ENCODE measurements around the gene TRAPPC8.
"Not testable (repeated sequence)": the region's sequence is repeated elsewhere in the genome, so short reads cannot be mapped to it uniquely, and the experiment has no call there.

Gene TRAPPC8

GRCh38 chr18:31831903-31832302 is 111.0 kb downstream of the TRAPPC8 start:
- no peak overlapping the region for H3K4me2 ChIP-seq (ENCODE audit: low read length)
- H3K36me3 ChIP-seq (ENCODE audit: insufficient read depth, low read length) = peaks cover 52% of the 10 kb centered on the region
- no peaks in the 10 kb centered on the region for H3K9me3 ChIP-seq (ENCODE audit: low read length)
- H3K79me2 ChIP-seq (ENCODE audit: insufficient read depth, low read length) = no peaks in the 10 kb centered on the region
- H4K20me1 ChIP-seq (ENCODE audit: insufficient read depth, low read length) = no peaks in the 10 kb centered on the region
- no peaks in the 10 kb centered on the region for H3K4me1 ChIP-seq (ENCODE audit: insufficient read depth, low read length, severe bottlenecking)
- H3K9me2 ChIP-seq (ENCODE audit: low read depth, low read length) = no peaks in the 10 kb centered on the region
- no peaks in the 10 kb centered on the region for H3F3A ChIP-seq (ENCODE audit: insufficient read depth, low read length)
- no peaks in the 10 kb centered on the region for H3K27me3 ChIP-seq (ENCODE audit: insufficient read depth, low read length)
- no peak overlapping the region for H2AFZ ChIP-seq (ENCODE audit: low read length)
- H3K9ac ChIP-seq (ENCODE audit: low read length) = no peak overlapping the region
- no peak for TF ChIP-seq EZH2 (IDR thresholded peaks at IDR 0.05; ENCODE audit: borderline replicate concordance, low read length)
- H3K27ac ChIP-seq (ENCODE audit: low read depth, low read length, poor library complexity, severe bottlenecking) = no peak overlapping the region
- no peak overlapping the region for H3K4me3 ChIP-seq (ENCODE audit: low read depth, low read length, poor library complexity, severe bottlenecking)

- no peak overlapping the region for H3K4me3 ChIP-seq (ENCODE audit: low read depth, low read length, poor library complexity, severe bottlenecking)
- H3K27me3 ChIP-seq (ENCODE audit: insufficient read depth, low read length) = no peaks in the 10 kb centered on the region
- H3K79me2 ChIP-seq (ENCODE audit: insufficient read depth, low read length) = no peaks in the 10 kb centered on the region
- H3K36me3 ChIP-seq (ENCODE audit: insufficient read depth, low read length) = peaks cover 40% of the 10 kb centered on the region
- no peak overlapping the region for H3K4me2 ChIP-seq (ENCODE audit: low read length)
- H3K9me3 ChIP-seq (ENCODE audit: low read length) = no peaks in the 10 kb centered on the region
- H3K9me2 ChIP-seq (ENCODE audit: low read depth, low read length) = no peaks in the 10 kb centered on the region
- no peak overlapping the region for H3K27ac ChIP-seq (ENCODE audit: low read depth, low read length, poor library complexity, severe bottlenecking)
- no peaks in the 10 kb centered on the region for H4K20me1 ChIP-seq (ENCODE audit: insufficient read depth, low read length)
- no peaks in the 10 kb centered on the region for H3K4me1 ChIP-seq (ENCODE audit: insufficient read depth, low read length, severe bottlenecking)
- no peak overlapping the region for H2AFZ ChIP-seq (ENCODE audit: low read length)
- no peaks in the 10 kb centered on the region for H3F3A ChIP-seq (ENCODE audit: insufficient read depth, low read length)
- H3K9ac ChIP-seq (ENCODE audit: low read length) = no peak overlapping the region
- TF ChIP-seq EZH2 (IDR thresholded peaks at IDR 0.05; ENCODE audit: borderline replicate concordance, low read length) (no peak), CTCF (IDR thresholded peaks at IDR 0.05; ENCODE audit: low read length) (no peak)
Measured at GRCh38 chr18:31830686-31831085, 112.2 kb downstream of the TRAPPC8 start.

GRCh38 chr18:31828613-31829012 is 114.3 kb downstream of the TRAPPC8 start:
- Histone ChIP-seq H3K9me3 (ENCODE audit: low read length) (no peaks in the 10 kb centered on the region), H3K4me2 (ENCODE audit: low read length) (no peak overlapping the region), H3K9me2 (ENCODE audit: low read depth, low read length) (no peaks in the 10 kb centered on the region), H3K4me1 (ENCODE audit: insufficient read depth, low read length, severe bottlenecking) (no peaks in the 10 kb centered on the region), H3K9ac (ENCODE audit: low read length) (no peak overlapping the region), H3K4me3 (ENCODE audit: low read depth, low read length, poor library complexity, severe bottlenecking) (no peak overlapping the region), H2AFZ (ENCODE audit: low read length) (no peak overlapping the region), H3K27me3 (ENCODE audit: insufficient read depth, low read length) (no peaks in the 10 kb centered on the region), H4K20me1 (ENCODE audit: insufficient read depth, low read length) (no peaks in the 10 kb centered on the region), H3K79me2 (ENCODE audit: insufficient read depth, low read length) (no peaks in the 10 kb centered on the region), H3F3A (ENCODE audit: insufficient read depth, low read length) (no peaks in the 10 kb centered on the region), H3K36me3 (ENCODE audit: insufficient read depth, low read length) (peaks cover 26% of the 10 kb centered on the region), H3K27ac (ENCODE audit: low read depth, low read length, poor library complexity, severe bottlenecking) (no peak overlapping the region)
- no peak for TF ChIP-seq EZH2 (IDR thresholded peaks at IDR 0.05; ENCODE audit: borderline replicate concordance, low read length)
- no peak for TF ChIP-seq CTCF (IDR thresholded peaks at IDR 0.05; ENCODE audit: low read length)

GRCh38 chr18:31826673-31827325 is 116.1 kb downstream of the TRAPPC8 start:
- not testable (repeated sequence) for H3K9me2 ChIP-seq (ENCODE audit: low read depth, low read length); H3K27me3 ChIP-seq (ENCODE audit: insufficient read depth, low read length); H3F3A ChIP-seq (ENCODE audit: insufficient read depth, low read length); H3K4me2 ChIP-seq (ENCODE audit: low read length); H3K4me1 ChIP-seq (ENCODE audit: insufficient read depth, low read length, severe bottlenecking); H3K4me3 ChIP-seq (ENCODE audit: low read depth, low read length, poor library complexity, severe bottlenecking); H2AFZ ChIP-seq (ENCODE audit: low read length); H3K9me3 ChIP-seq (ENCODE audit: low read length); H4K20me1 ChIP-seq (ENCODE audit: insufficient read depth, low read length); H3K9ac ChIP-seq (ENCODE audit: low read length); H3K79me2 ChIP-seq (ENCODE audit: insufficient read depth, low read length); H3K27ac ChIP-seq (ENCODE audit: low read depth, low read length, poor library complexity, severe bottlenecking)
- H3K36me3 ChIP-seq (ENCODE audit: insufficient read depth, low read length) = peaks cover 23% of the 10 kb centered on the region
